ENCODE data around the gene CPNE1. TPM values are rescaled to one million over a fixed set of nuclear protein-coding genes. Genes with fewer than 3 reads are reported as not detected.
A peak's percentile ranks its signal among the peaks of the same experiment; 100 is the strongest.

The CPNE1 gene
- total RNA-seq, 1 donor from 2014 or later: 233 TPM

- H3K9me3 Mint-ChIP-seq (ENCODE audit: unreplicated experiment): no peaks in the 10 kb centered on the region
Measured at GRCh38 chr20:35599776-35600120, 65.0 kb downstream of the CPNE1 start.

DNA sequence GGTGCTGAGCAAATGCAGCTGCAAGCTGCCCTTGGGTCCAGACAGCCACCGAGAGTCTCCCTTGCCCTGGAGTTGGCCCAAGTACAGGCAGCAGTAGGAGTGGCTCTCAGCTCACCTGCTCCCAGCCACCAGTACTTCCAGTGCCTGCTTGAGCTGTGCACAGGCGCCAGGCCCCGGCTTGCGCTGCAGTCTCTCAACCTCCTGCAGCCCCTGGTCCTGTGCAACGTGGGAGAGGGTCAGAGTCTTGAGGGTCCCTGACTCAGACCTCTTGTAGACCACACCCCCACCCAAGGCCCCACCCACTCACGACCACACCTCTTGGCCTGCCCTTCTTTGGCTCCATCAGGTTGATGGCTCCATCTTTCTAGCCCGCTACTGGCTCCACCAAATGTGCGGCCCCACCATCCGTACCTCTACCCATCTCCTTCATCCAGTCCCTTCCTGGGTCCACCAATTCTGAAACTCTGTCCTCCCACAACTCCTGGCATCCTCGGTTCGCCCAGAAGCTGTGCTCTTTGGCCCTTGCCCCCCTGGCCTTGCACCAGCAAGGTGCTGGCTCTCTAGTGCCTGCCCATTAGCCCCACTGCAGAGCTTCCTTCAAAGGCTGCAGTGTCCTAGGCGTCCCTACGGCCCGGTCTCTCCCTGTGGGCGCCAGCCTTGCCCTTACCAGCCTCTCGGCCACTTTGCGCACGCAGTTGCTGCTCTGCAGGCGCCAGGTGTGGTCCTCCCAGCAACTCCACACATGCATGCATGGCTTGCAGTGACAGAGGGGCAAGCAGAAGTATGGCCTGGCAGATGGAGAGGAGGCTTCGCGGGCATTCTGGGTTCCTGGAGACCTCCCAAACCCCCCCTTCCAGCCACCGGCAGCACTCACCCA, 65.6 kb downstream of the CPNE1 start:
- no peak for TF ChIP-seq CTCF (IDR thresholded peaks at IDR 0.05; ENCODE audit: unreplicated experiment)
- Mint-ChIP-seq H3K9me3 (ENCODE audit: unreplicated experiment) (no peaks in the 10 kb centered on the region), H3K36me3 (ENCODE audit: low read depth, unreplicated experiment) (peaks cover 7% of the 10 kb centered on the region), H3K4me3 (ENCODE audit: unreplicated experiment) (no peak overlapping the region), H3K27ac (ENCODE audit: unreplicated experiment) (no peak overlapping the region), H3K4me1 (ENCODE audit: unreplicated experiment) (peaks cover 2% of the 10 kb centered on the region), H3K27me3 (ENCODE audit: unreplicated experiment) (peaks cover 22% of the 10 kb centered on the region)
- no peak for DNase-seq (ENCODE audit: low spot score)

More at GRCh38 chr20:35599776-35600120, 65.0 kb downstream of the CPNE1 start:
- Mint-ChIP-seq H3K4me3 (ENCODE audit: unreplicated experiment) (no peak overlapping the region), H3K4me1 (ENCODE audit: unreplicated experiment) (peaks cover 2% of the 10 kb centered on the region), H3K27ac (ENCODE audit: unreplicated experiment) (no peak overlapping the region), H3K36me3 (ENCODE audit: low read depth, unreplicated experiment) (peaks cover 7% of the 10 kb centered on the region), H3K27me3 (ENCODE audit: unreplicated experiment) (peaks cover 18% of the 10 kb centered on the region)
- no peak for DNase-seq (ENCODE audit: low spot score)
- TF ChIP-seq CTCF (IDR thresholded peaks at IDR 0.05; ENCODE audit: unreplicated experiment): no peak

DNA sequence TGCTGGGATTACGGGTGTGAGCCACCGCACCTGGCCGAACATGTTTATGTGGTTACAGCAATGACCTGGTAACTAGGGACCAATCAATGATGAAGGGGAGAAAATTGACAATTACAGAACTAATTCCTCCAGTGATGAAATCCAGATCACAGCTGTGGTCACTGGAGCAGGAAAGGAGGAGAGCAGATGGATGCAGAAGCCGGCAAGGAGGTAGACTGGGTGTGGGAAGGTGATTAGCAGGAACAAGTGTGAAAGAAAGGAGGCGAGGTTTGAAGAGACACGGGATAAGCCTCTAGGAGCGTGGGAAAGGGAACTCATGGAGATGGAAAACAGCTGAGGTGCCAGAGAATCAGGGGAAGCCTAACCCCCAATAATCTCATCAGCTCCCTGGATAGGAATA, 66.2 kb downstream of the CPNE1 start:
- Mint-ChIP-seq H3K4me1 (ENCODE audit: unreplicated experiment) (peaks cover 2% of the 10 kb centered on the region), H3K4me3 (ENCODE audit: unreplicated experiment) (peak overlapping the region; percentile 21), H3K36me3 (ENCODE audit: low read depth, unreplicated experiment) (peaks cover 7% of the 10 kb centered on the region), H3K9me3 (ENCODE audit: unreplicated experiment) (no peaks in the 10 kb centered on the region), H3K27me3 (ENCODE audit: unreplicated experiment) (peaks cover 18% of the 10 kb centered on the region), H3K27ac (ENCODE audit: unreplicated experiment) (peak overlapping the region; percentile 38)
- TF ChIP-seq CTCF (IDR thresholded peaks at IDR 0.05; ENCODE audit: unreplicated experiment): no peak
- DNase-seq (ENCODE audit: low spot score): no peak

- TF ChIP-seq CTCF (IDR thresholded peaks at IDR 0.05; ENCODE audit: unreplicated experiment): no peak
- no peak for DNase-seq (ENCODE audit: low spot score)
- no peak overlapping the region for H3K27ac Mint-ChIP-seq (ENCODE audit: unreplicated experiment)
- H3K27me3 Mint-ChIP-seq (ENCODE audit: unreplicated experiment): peaks cover 12% of the 10 kb centered on the region
- no peak overlapping the region for H3K4me3 Mint-ChIP-seq (ENCODE audit: unreplicated experiment)
- no peaks in the 10 kb centered on the region for H3K9me3 Mint-ChIP-seq (ENCODE audit: unreplicated experiment)
- H3K36me3 Mint-ChIP-seq (ENCODE audit: low read depth, unreplicated experiment): peaks cover 4% of the 10 kb centered on the region
- no peaks in the 10 kb centered on the region for H3K4me1 Mint-ChIP-seq (ENCODE audit: unreplicated experiment)
Measured at GRCh38 chr20:35597186-35597585, 67.5 kb downstream of the CPNE1 start.

DNA sequence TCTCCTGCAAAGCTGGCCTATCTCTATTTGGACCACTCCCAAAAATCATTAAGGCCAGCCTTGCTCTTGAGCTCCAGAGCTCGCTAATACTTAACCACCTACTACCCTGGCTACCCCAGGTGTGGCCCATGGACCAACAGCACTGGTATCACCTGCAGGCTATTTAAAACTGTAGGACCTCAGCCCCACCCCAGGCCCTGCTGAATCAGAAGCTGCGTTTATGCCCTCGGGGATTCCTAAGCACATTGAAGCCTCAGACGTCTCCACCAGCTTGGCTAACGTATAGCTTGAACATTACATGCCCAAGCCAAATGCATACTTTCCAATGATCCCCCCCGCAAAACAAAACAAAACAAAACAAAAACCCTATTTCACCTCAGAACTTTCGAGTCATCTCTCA, 68.8 kb downstream of the CPNE1 start:
- Mint-ChIP-seq H3K4me1 (ENCODE audit: unreplicated experiment) (no peaks in the 10 kb centered on the region), H3K36me3 (ENCODE audit: low read depth, unreplicated experiment) (peaks cover 4% of the 10 kb centered on the region), H3K27ac (ENCODE audit: unreplicated experiment) (no peak overlapping the region), H3K9me3 (ENCODE audit: unreplicated experiment) (no peaks in the 10 kb centered on the region), H3K4me3 (ENCODE audit: unreplicated experiment) (peak overlapping the region; percentile 18), H3K27me3 (ENCODE audit: unreplicated experiment) (peaks cover 10% of the 10 kb centered on the region)
- no peak for DNase-seq (ENCODE audit: low spot score)
- TF ChIP-seq CTCF (IDR thresholded peaks at IDR 0.05; ENCODE audit: unreplicated experiment): no peak
